Lower lobe of right lung (tissue), 2 donors: ENCODE measurements around the gene EML3. TPM values are rescaled to one million over a fixed set of nuclear protein-coding genes. Genes with fewer than 3 reads are reported as not detected.
"Not testable (repeated sequence)": the region's sequence is repeated elsewhere in the genome, so short reads cannot be mapped to it uniquely, and the experiment has no call there.

Experiments
- ATAC-seq, 2 donors: fragments of 200-7000 bp; cut with Tn5 transposase; one replicate each; pipeline ENCODE4 v1.9.1; 2020 to 2022; ENCODE audit warnings: mild to moderate bottlenecking in 2 of 2, moderate library complexity in 2 of 2
- DNase-seq: peaks from one replicate; pipeline ENCODE4 v3.0.0-alpha.2; 2020
- H3K27ac ChIP-seq: fragments of 200-600 bp; one replicate; pipeline ENCODE4 v1.8.0; 2022
- H3K27me3 ChIP-seq: fragments of 200-600 bp; one replicate; pipeline ENCODE4 v1.8.0; 2022; ENCODE audit warnings: low read depth
- H3K36me3 ChIP-seq: fragments of 200-600 bp; one replicate; pipeline ENCODE4 v1.8.0; 2022; ENCODE audit warnings: mild to moderate bottlenecking
- H3K4me1 ChIP-seq: fragments of 200-600 bp; one replicate; pipeline ENCODE4 v1.8.0; 2022
- H3K4me3 ChIP-seq: fragments of 200-600 bp; one replicate; pipeline ENCODE4 v1.8.0; 2022; ENCODE audit warnings: mild to moderate bottlenecking
- H3K9me3 ChIP-seq: fragments of 200-600 bp; one replicate; pipeline ENCODE4 v1.8.0; 2022
- CTCF ChIP-seq: fragments of 200-600 bp; IDR thresholded peaks from one replicate; pipeline ENCODE4 v1.8.0; 2022; ENCODE audit warnings: antibody characterized with exemption, mild to moderate bottlenecking
- intact Hi-C: fragments of 100-400 bp; cut with DNase I; formaldehyde crosslinking; loops from one replicate; pipeline ENCODE4 v1.11.0; 2022
- total RNA-seq: library from RNA; stranded (reverse); fragmentation: NEBNext Ultra II Directional; extraction: Animal tissue kit (Norgen Biotek cat#: 25700); gene quantifications from one replicate; pipeline ENCODE4 v1.2.1, GENCODE V29; 2021
- donor health status: DM: no; HTN: yes; CAD: no; lungs with severe emphysema.

The EML3 gene
- total RNA-seq, 1 donor from 2014 or later: 69.3 TPM

GRCh38 chr11:62592989-62593421 lies 19.6 kb downstream of the EML3 start:
- TF ChIP-seq CTCF: no peak
- H3K27me3 ChIP-seq: no peaks in the 10 kb centered on the region
- H3K9me3 ChIP-seq: no peaks in the 10 kb centered on the region
- intact Hi-C loops: no loop called here
- ATAC-seq: no peak
- DNase-seq: no peak
- H3K4me1 ChIP-seq: peaks cover 33% of the 10 kb centered on the region
- no peak overlapping the region for H3K4me3 ChIP-seq
- H3K36me3 ChIP-seq: peaks cover 56% of the 10 kb centered on the region
- H3K27ac ChIP-seq: peak overlapping the region; percentile 94

GRCh38 chr11:62592146-62592815 lies 20.3 kb downstream of the EML3 start:
- H3K4me3 ChIP-seq: peak overlapping the region; percentile 90
- TF ChIP-seq CTCF: peak; percentile 5
- H3K36me3 ChIP-seq: peaks cover 56% of the 10 kb centered on the region
- intact Hi-C loops: no loop called here
- H3K27ac ChIP-seq: peak overlapping the region; percentile 94
- DNase-seq (no peak), ATAC-seq (peak in 1 of 2 donors; percentile 17)
- no peaks in the 10 kb centered on the region for H3K9me3 ChIP-seq
- peaks cover 33% of the 10 kb centered on the region for H3K4me1 ChIP-seq
- H3K27me3 ChIP-seq: no peaks in the 10 kb centered on the region

GRCh38 chr11:62591448-62592145 lies 21.0 kb downstream of the EML3 start, which contains the start of gene TUT1:
TUT1 (minus strand) TSS chr11:62591523; CDS start chr11:62591485, 38 bp downstream.
- Histone ChIP-seq H3K27ac (peak within 1 kb of the TSS; percentile 94), H3K27me3 (no peaks in the 10 kb centered on the region), H3K36me3 (peaks cover 55% of the 10 kb centered on the region), H3K4me1 (peaks cover 33% of the 10 kb centered on the region), H3K4me3 (peak within 1 kb of the TSS; percentile 90), H3K9me3 (no peaks in the 10 kb centered on the region)
- DNase-seq: peak; percentile 96
- intact Hi-C loops: no loop called here
- ATAC-seq: peak; percentile 97
- peak; percentile 14 for TF ChIP-seq CTCF

GRCh38 chr11:62588966-62589637 lies 23.5 kb downstream of the EML3 start:
- Histone ChIP-seq H3K4me3 (no peak overlapping the region), H3K4me1 (peaks cover 33% of the 10 kb centered on the region), H3K27ac (no peak overlapping the region), H3K9me3 (no peaks in the 10 kb centered on the region), H3K36me3 (peaks cover 54% of the 10 kb centered on the region), H3K27me3 (no peaks in the 10 kb centered on the region)
- TF ChIP-seq CTCF: no peak
- ATAC-seq (no peak), DNase-seq (no peak)
- intact Hi-C loops: no loop called here

GRCh38 chr11:62585356-62585755 lies 27.2 kb downstream of the EML3 start:
- H3K4me1 ChIP-seq, ATAC-seq, intact Hi-C loops, H3K27me3 ChIP-seq, DNase-seq, H3K4me3 ChIP-seq, H3K27ac ChIP-seq, H3K9me3 ChIP-seq: not testable (repeated sequence)
- peaks cover 75% of the 10 kb centered on the region for H3K36me3 ChIP-seq

- intact Hi-C loops, H3K9me3 ChIP-seq, H3K4me3 ChIP-seq, DNase-seq, ATAC-seq, H3K27ac ChIP-seq, H3K27me3 ChIP-seq, H3K4me1 ChIP-seq: not testable (repeated sequence)
- peaks cover 89% of the 10 kb centered on the region for H3K36me3 ChIP-seq
These were observed 30.8 kb downstream of the EML3 start for GRCh38 chr11:62581735-62582134.
